Natural killer cell treated with Interleukin-12 subunit alpha and Interleukin-12 subunit beta and Interleukin-15 and Interleukin-18, amount 100 ng/mL, for 72 hours (primary cell): ENCODE results near the gene SNCAIP. TPM values are rescaled to one million over a fixed set of nuclear protein-coding genes. Genes with fewer than 3 reads are reported as not detected.

ENCODE experiments used
- ATAC-seq, 2 donors: fragments of 150-1000 bp; cut with Tn5 transposase in 1 of 2; sonication (Bioruptor Pico), chemical (Tn5 transposase) in 1 of 2; 2 replicates each; pipeline ENCODE4 v1.10.0; 2021
- DNase-seq: peaks from one replicate; pipeline ENCODE4 v3.0.0; 2022; ENCODE audit warnings: low spot score
- H3K27ac Mint-ChIP-seq, 2 donors: 1 replicate in 1 of 2; 2 replicates in 1 of 2; pipeline ENCODE4 v1.8.0; 2022; ENCODE audit warnings: mixed read lengths in 2 of 2, mild to moderate bottlenecking in 1 of 2, moderate library complexity in 1 of 2
- H3K27me3 Mint-ChIP-seq, 2 donors: 1 replicate in 1 of 2; 2 replicates in 1 of 2; pipeline ENCODE4 v1.8.0; 2022; ENCODE audit warnings: mixed read lengths in 2 of 2
- H3K36me3 Mint-ChIP-seq: one replicate; pipeline ENCODE4 v1.8.0; 2022; ENCODE audit warnings: mixed read lengths
- H3K4me1 Mint-ChIP-seq, 2 donors: 1 replicate in 1 of 2; 2 replicates in 1 of 2; pipeline ENCODE4 v1.8.0; 2022; ENCODE audit warnings: low read depth in 2 of 2, mixed read lengths in 2 of 2, mild to moderate bottlenecking in 1 of 2
- H3K4me3 Mint-ChIP-seq: one replicate; pipeline ENCODE4 v1.8.0; 2022; ENCODE audit warnings: mixed read lengths
- H3K9me3 Mint-ChIP-seq: 2 replicates; pipeline ENCODE4 v1.8.0; 2022; ENCODE audit warnings: mixed read lengths
- total RNA-seq, 2 donors: library from RNA; stranded (reverse); gene quantifications; one replicate each; pipeline ENCODE4 v1.2.3, GENCODE V29; 2022

The SNCAIP gene
- total RNA-seq, 2 donors from 2014 or later: not detected

DNA sequence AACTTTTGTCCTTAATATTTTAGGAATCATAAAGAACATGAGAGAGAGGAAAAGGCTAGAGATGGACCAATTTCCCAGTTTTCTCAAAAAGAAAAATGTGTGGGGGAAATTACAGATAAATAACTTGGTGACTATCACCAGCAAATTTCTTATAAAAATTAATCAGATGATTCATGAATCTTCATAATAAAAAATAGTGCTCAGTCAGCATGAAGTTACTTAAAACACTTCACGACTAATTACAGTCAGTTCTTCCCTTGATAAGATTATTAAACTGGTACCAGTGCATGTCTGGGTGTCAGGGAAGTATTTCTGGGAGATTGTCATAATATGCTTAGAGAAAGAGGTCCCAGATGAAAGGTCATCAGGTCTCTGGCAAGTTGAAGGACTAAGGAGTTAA lies 133.0 kb downstream of the SNCAIP start:
- ATAC-seq (no peak), DNase-seq (no peak)
- H3K4me3 Mint-ChIP-seq: no peak overlapping the region
- H3K9me3 Mint-ChIP-seq: peaks cover 3% of the 10 kb centered on the region
- peaks cover 2 to 5% of the 10 kb centered on the region in 2 donors for H3K27me3 Mint-ChIP-seq
- H3K27ac Mint-ChIP-seq: no peak overlapping the region
- H3K36me3 Mint-ChIP-seq: no peaks in the 10 kb centered on the region
- no peaks in the 10 kb centered on the region for H3K4me1 Mint-ChIP-seq

DNA sequence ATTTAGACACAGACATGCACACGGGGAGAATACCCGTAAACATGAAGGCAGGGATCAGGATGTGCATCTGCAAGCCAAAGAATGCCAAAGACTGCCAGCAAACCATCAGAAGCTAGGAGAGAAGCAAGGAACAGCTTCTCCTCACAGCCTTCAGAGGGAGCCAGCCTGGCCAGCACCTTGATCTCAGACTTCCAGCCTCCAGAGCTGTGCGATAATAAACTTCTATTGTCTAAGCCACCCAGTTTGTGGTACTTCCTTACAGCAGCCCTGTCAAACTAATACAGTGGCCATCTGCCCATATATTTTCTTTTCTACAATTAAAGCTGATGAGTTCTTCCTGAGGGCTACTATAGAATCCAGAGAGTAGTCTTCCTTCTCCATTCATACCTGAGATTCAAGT lies 135.0 kb downstream of the SNCAIP start:
- ATAC-seq (no peak), DNase-seq (no peak)
- Mint-ChIP-seq H3K27ac (no peak overlapping the region), H3K4me3 (no peak overlapping the region), H3K36me3 (no peaks in the 10 kb centered on the region), H3K4me1 (no peaks in the 10 kb centered on the region), H3K9me3 (no peaks in the 10 kb centered on the region), H3K27me3 (no peaks in the 10 kb centered on the region)

DNA sequence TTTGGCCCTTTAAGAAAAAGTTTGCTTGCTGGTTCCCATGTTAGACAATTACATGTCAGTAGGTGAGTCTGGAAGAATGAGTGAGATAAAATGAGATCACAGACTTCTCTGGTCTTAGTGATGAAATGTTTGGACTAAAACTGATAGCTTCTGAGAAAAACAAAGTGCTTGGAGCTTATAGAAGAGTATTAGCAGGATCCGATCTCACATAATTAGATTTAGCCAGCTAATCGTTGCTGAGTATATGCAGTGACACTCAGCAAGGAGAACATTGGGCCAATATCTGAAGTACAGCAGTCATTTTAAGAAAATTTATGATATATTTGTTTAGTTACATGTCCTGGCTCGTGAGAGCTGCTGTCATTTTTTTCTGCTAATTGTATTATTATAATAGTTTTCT lies 135.8 kb downstream of the SNCAIP start:
- Mint-ChIP-seq H3K4me1 (no peaks in the 10 kb centered on the region), H3K36me3 (no peaks in the 10 kb centered on the region), H3K9me3 (no peaks in the 10 kb centered on the region), H3K4me3 (no peak overlapping the region), H3K27ac (no peak overlapping the region), H3K27me3 (no peaks in the 10 kb centered on the region)
- no peak for ATAC-seq
- no peak for DNase-seq

DNA sequence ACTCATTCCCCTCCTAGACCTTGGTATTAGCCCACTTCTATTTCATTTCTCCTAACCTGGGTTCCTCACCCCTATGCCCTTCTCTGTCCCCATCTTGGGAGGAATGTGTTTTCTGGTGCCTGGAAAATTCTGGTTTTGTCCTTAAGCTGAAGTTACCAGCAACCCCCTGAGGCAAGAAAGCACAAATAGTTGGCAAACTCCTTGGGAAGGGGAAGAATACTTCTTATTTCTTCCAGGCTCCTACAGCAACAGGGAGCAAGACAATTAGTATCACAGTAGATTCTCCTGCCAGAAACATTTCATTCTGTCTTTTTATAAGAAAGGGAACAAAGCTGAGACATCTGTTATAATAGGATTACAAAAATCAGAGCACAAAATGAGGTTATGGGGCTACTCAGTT lies 142.5 kb downstream of the SNCAIP start:
- no peak for ATAC-seq
- no peaks in the 10 kb centered on the region for H3K27me3 Mint-ChIP-seq
- H3K9me3 Mint-ChIP-seq: peaks cover 10% of the 10 kb centered on the region
- no peaks in the 10 kb centered on the region for H3K4me1 Mint-ChIP-seq
- H3K36me3 Mint-ChIP-seq: no peaks in the 10 kb centered on the region
- no peak for DNase-seq
- H3K4me3 Mint-ChIP-seq: no peak overlapping the region
- H3K27ac Mint-ChIP-seq: no peak overlapping the region

DNA sequence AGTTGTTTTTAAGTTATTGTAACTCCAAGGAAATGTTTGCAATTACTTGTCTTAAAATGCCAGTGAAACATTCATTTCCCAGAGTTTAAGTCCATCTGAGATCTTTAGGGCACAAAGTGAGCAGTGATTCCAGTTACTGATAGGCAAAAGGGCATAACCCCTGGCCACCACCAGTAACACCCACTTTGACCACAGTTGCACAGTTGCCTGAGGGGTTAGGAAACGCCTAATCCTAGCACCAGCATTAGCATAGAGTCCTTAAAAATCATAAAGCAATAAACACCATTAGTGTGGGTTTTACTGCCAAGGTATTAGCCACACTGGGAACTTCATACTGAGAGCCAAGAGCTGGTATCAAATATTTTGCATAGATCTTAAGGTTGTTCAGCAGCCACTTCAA lies 143.9 kb downstream of the SNCAIP start:
- H3K4me3 Mint-ChIP-seq: no peak overlapping the region
- no peaks in the 10 kb centered on the region for H3K36me3 Mint-ChIP-seq
- H3K4me1 Mint-ChIP-seq: no peaks in the 10 kb centered on the region
- DNase-seq: no peak
- H3K9me3 Mint-ChIP-seq: peaks cover 13% of the 10 kb centered on the region
- peaks cover 0 to 6% of the 10 kb centered on the region in 2 donors for H3K27me3 Mint-ChIP-seq
- no peak for ATAC-seq
- H3K27ac Mint-ChIP-seq: no peak overlapping the region

DNA sequence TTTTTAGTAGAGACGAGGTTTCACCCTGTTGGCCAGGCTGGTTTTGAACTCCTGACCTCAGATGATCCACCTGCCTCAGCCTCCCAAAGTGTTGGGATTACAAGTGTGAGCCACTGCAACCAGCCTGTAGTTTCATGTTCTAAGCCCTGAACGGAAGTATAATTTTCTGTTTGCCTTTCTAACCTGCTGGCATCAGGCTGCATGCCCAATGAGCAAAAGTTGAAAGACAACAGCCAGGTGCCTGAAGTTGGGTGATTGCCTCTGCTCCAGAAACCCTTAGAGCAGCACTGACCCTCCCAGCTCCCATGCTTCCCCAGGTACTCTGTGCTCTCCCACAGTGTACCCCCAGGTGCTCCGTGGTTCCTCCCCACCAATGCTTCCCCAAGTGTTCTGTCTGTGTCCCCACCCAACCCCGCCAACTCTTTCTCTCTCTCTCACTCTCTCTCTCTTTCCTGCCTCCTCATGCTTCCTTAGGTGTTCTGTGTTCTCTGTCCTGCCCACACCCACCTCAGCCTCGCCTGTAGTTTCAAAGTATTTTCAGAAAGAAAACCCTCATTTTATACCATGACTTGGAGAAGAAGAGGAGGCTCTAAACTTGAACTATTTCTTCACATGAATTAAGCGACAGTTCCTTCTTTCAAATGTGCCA lies 145.3 kb downstream of the SNCAIP start:
- Mint-ChIP-seq H3K27me3 (peaks cover 0 to 8% of the 10 kb centered on the region in 2 donors), H3K36me3 (no peaks in the 10 kb centered on the region), H3K9me3 (peaks cover 13% of the 10 kb centered on the region), H3K4me1 (no peaks in the 10 kb centered on the region), H3K4me3 (no peak overlapping the region), H3K27ac (no peak overlapping the region)
- ATAC-seq (no peak), DNase-seq (no peak)

DNA sequence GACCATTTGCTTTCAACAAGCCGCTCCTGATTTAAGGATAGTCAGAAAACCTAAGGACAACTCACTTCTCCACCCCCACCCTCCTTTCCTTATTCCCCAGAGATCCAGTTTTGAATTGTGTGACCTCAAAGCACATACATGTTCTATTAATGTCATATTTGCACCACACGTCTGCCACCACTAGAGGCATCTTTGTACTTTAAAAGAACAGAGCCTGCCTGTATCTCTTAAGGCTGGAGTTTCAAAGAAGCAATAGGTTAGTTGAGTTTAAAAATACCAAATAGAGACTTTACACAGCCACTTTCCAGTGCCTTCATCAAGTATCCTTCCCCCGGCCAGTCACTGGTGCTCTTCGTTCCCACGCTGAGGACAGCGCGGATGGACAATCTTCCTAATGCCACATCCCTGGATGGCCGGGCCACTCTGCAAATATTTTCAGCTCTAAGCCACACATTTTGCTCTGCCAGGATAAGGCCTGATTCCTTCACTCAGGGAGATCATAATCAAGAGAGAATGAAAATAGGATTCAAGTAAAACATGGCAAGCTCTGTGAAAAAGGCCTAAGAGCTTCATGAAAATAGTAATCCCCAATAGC lies 146.3 kb downstream of the SNCAIP start:
- no peak for DNase-seq
- H3K36me3 Mint-ChIP-seq: no peaks in the 10 kb centered on the region
- H3K27ac Mint-ChIP-seq: no peak overlapping the region
- H3K9me3 Mint-ChIP-seq: peaks cover 13% of the 10 kb centered on the region
- peaks cover 0 to 8% of the 10 kb centered on the region in 2 donors for H3K27me3 Mint-ChIP-seq
- no peak overlapping the region for H3K4me3 Mint-ChIP-seq
- no peak for ATAC-seq
- no peaks in the 10 kb centered on the region for H3K4me1 Mint-ChIP-seq

DNA sequence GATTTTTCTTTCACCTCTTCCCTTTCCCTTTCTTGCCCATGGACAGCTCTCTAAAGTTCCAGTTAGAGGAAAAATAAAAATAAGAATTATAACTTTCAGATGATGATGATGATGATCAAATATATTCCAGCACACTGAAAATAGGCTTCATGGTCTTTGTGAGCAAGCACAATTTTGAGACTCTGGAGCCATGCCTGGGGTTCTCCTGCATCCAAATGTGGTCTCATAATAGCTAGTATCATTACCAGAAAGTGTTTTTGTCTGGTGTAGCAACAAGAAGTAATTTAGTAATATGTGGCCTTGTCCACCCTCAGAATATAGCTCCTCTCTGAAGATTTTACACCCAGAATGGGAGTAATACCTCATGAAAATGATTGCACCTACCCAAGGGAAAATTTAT lies 150.4 kb downstream of the SNCAIP start:
- Mint-ChIP-seq H3K9me3 (peaks cover 11% of the 10 kb centered on the region), H3K4me3 (no peak overlapping the region), H3K27ac (no peak overlapping the region), H3K27me3 (peaks cover 0 to 8% of the 10 kb centered on the region in 2 donors), H3K4me1 (no peaks in the 10 kb centered on the region), H3K36me3 (no peaks in the 10 kb centered on the region)
- ATAC-seq (no peak), DNase-seq (no peak)

DNA sequence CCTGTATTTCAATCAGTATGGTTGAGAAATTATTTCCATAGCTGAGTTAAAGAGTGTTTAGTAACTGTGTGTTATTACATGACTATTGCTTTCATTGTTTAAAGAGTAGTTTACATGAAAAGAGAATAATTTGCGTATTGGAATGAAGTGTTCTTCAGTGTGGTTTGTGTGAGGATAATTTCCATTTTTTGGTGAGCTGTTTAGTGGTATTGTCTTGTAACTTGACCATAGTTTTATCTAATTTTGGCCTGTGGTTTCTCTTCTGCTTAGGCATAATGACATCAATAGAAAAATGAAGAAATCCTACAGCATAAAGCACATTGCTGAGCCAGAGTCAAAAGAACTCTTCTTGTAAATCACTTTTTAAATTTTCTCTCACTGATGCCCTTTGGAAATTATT lies 151.2 kb downstream of the SNCAIP start:
- Mint-ChIP-seq H3K4me3 (no peak overlapping the region), H3K9me3 (peaks cover 5% of the 10 kb centered on the region), H3K27me3 (peaks cover 0 to 8% of the 10 kb centered on the region in 2 donors), H3K27ac (no peak overlapping the region), H3K4me1 (no peaks in the 10 kb centered on the region), H3K36me3 (no peaks in the 10 kb centered on the region)
- DNase-seq (no peak), ATAC-seq (no peak)

DNA sequence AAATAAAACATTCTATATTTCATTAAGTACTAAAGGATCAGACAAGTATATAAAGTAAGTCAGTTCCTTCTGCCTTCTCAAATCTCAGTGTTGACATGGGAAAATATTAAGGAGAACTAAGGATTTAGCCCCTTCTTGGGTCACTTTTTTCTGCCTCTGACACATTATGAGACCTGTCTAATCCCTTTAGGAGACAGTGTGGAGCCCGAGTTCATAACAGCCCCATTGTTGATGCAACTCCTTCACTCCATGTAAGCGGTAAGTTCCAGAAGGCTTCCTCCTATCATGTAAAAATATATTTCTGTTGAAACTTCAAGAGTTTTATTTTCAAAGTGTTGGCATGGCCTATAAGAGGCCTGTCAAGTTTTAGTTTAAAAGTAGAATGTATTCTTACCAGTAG lies 152.2 kb downstream of the SNCAIP start:
- peaks cover 0 to 8% of the 10 kb centered on the region in 2 donors for H3K27me3 Mint-ChIP-seq
- H3K27ac Mint-ChIP-seq: no peak overlapping the region
- no peaks in the 10 kb centered on the region for H3K36me3 Mint-ChIP-seq
- peaks cover 5% of the 10 kb centered on the region for H3K9me3 Mint-ChIP-seq
- no peak overlapping the region for H3K4me3 Mint-ChIP-seq
- no peaks in the 10 kb centered on the region for H3K4me1 Mint-ChIP-seq
- DNase-seq (no peak), ATAC-seq (no peak)

DNA sequence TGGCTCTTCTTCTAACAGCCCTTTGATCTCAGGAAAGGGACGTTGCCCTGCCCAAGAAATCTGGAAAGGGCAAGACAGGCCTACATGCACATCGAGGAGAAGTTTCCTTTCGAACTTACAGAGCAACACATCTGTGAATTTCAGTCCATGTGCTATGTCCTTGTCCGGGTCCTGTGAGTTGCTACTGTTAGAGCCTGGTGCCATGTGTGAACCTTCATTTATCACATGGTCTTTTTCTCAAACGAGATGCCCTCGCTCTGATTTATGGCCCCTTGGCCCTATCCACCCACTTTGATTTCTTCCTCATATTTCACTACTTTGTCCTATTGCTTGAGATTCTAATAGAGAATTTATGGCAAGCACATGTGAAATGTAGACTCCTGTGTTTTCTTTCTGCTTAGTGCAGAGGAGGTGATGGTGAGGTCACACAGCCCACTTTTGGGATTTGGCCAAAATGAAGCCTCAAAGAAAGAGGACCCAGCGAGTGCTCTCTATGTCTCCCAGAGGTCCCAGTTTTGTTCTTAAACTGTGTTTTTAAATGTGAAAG lies 153.1 kb downstream of the SNCAIP start:
- Mint-ChIP-seq H3K27me3 (peaks cover 0 to 8% of the 10 kb centered on the region in 2 donors), H3K36me3 (no peaks in the 10 kb centered on the region), H3K4me1 (no peaks in the 10 kb centered on the region), H3K4me3 (no peak overlapping the region), H3K9me3 (peaks cover 8% of the 10 kb centered on the region), H3K27ac (no peak overlapping the region)
- ATAC-seq (no peak), DNase-seq (no peak)

DNA sequence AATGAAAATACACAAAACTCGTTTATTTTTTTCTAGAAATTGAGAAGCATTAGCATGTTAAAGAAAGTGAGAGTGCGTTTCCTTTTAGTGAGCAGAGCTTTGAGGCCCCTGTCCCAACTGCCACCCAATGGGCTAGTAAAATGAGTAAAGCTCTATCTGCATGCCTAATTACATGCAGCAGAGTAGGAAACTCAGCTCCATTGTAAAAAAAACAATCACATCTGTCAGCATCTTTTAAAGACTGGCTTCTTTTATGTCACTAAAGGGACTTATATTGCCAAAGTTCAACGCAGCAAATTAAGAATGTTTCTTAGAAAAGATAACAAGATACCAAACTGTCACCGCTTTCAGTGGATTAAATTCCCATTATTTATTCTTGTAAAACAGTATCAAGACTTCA lies 154.0 kb downstream of the SNCAIP start:
- Mint-ChIP-seq H3K4me1 (no peaks in the 10 kb centered on the region), H3K36me3 (no peaks in the 10 kb centered on the region), H3K27ac (no peak overlapping the region), H3K9me3 (peaks cover 5% of the 10 kb centered on the region), H3K4me3 (no peak overlapping the region), H3K27me3 (peaks cover 0 to 1% of the 10 kb centered on the region in 2 donors)
- ATAC-seq (no peak), DNase-seq (no peak)

DNA sequence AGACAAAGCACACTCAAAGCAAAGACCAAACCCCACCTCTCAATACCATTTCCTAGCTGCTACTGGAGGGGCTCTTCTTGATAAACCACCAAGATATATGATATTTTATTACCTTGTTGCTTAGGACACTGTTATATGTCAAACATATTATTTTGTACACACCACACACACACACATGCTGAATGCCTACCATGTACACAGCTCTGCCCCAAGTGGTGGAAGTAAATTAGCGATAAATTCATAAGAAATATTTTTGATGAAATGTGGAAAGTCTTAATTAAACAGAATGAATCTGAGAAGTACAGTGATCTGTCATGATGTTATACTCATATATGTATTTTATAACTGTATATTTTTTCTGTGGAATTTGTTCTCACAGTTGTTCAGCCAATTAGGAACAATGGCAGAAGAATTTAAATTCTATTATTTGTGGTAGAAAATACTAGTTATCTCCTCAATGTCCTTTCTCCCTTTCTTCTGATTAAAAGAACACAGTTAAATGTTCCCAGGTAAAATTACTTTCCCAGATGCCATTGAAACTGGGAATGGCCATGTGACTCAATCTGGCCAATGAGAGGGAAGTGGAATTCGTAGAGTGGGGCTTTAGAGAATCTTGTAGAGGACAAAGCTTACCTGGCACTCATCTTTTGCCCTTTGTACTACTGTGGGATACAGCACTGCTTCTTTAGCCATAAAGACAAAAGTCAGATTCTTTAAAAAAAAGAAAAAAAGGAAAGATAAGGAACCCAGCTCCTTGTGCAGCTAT lies 156.5 kb downstream of the SNCAIP start:
- no peaks in the 10 kb centered on the region for H3K27me3 Mint-ChIP-seq
- no peaks in the 10 kb centered on the region for H3K4me1 Mint-ChIP-seq
- no peak overlapping the region for H3K27ac Mint-ChIP-seq
- no peak overlapping the region for H3K4me3 Mint-ChIP-seq
- no peaks in the 10 kb centered on the region for H3K36me3 Mint-ChIP-seq
- DNase-seq: no peak
- H3K9me3 Mint-ChIP-seq: peaks cover 5% of the 10 kb centered on the region
- no peak for ATAC-seq

DNA sequence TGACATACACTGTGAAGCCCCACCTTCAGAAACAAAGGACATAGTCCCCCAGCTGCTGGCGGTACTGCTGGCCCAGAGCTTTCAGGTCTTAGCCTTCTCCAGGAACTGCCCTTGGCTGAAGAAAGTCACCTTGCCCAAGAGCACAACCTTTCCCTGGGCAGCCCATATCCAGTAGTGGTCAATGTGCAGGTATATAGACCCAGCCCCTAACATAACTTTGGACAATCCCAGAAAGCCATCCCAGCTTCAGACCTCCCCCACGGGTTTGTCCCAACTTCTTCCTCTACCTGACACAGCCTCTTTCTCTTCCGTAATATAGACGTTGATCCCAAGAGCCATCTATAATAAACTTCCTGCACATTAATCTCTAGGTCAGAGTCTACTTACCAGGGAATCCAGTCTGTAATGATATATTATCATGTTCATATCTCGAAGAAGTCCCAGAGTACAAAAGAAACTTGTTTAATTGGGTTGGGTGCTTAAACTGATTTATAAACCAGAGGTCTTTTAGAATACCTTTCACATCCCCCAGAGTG lies 157.4 kb downstream of the SNCAIP start:
- H3K4me1 Mint-ChIP-seq: no peaks in the 10 kb centered on the region
- DNase-seq: no peak
- no peaks in the 10 kb centered on the region for H3K27me3 Mint-ChIP-seq
- H3K4me3 Mint-ChIP-seq: no peak overlapping the region
- peaks cover 5% of the 10 kb centered on the region for H3K9me3 Mint-ChIP-seq
- no peak overlapping the region for H3K27ac Mint-ChIP-seq
- no peaks in the 10 kb centered on the region for H3K36me3 Mint-ChIP-seq
- ATAC-seq: no peak
